ENCODE measurements around the gene PTPN3. TPM values are rescaled to one million over a fixed set of nuclear protein-coding genes. Genes with fewer than 3 reads are reported as not detected.

PTPN3 gene
- total RNA-seq, 2 experiments from 2014 or later = not detected

- DNase-seq (ENCODE audit: low spot score) = no peak
- TF ChIP-seq, protein P1, sequence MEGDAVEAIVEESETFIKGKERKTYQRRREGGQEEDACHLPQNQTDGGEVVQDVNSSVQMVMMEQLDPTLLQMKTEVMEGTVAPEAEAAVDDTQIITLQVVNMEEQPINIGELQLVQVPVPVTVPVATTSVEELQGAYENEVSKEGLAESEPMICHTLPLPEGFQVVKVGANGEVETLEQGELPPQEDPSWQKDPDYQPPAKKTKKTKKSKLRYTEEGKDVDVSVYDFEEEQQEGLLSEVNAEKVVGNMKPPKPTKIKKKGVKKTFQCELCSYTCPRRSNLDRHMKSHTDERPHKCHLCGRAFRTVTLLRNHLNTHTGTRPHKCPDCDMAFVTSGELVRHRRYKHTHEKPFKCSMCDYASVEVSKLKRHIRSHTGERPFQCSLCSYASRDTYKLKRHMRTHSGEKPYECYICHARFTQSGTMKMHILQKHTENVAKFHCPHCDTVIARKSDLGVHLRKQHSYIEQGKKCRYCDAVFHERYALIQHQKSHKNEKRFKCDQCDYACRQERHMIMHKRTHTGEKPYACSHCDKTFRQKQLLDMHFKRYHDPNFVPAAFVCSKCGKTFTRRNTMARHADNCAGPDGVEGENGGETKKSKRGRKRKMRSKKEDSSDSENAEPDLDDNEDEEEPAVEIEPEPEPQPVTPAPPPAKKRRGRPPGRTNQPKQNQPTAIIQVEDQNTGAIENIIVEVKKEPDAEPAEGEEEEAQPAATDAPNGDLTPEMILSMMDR (conservative IDR thresholded peaks at IDR 0.05; ENCODE audit: low read length) = no peak
- no peak for TF ChIP-seq EZH2phosphoT487 (IDR thresholded peaks at IDR 0.05; ENCODE audit: borderline replicate concordance, low read depth, low read length)
- no peak overlapping the region for H3K27ac ChIP-seq (ENCODE audit: low read depth, low read length, poor library complexity, severe bottlenecking)
- CTCF ChIA-PET (ENCODE audit: unreplicated experiment) = interaction anchor here (1.1 kb wide), 1 partner anchor 9 kb away, joined by 3 read pairs; no protein-coding TSS in a partner anchor
- H4K20me1 ChIP-seq (ENCODE audit: insufficient read depth, low read length) = no peaks in the 10 kb centered on the region
- no peak overlapping the region for H3K4me2 ChIP-seq (ENCODE audit: low read length)
- POLR2A ChIA-PET = interaction anchor here (1.3 kb wide), 1 partner anchor 38 kb away, joined by 4 read pairs; no protein-coding TSS in a partner anchor
- no peak overlapping the region for H3K4me3 ChIP-seq (ENCODE audit: low read depth, low read length, poor library complexity, severe bottlenecking)
- no peaks in the 10 kb centered on the region for H3K4me1 ChIP-seq (ENCODE audit: insufficient read depth, low read length, poor library complexity, severe bottlenecking)
- H3K79me2 ChIP-seq (ENCODE audit: insufficient read depth, low read depth, low read length) = no peaks in the 10 kb centered on the region
- no peaks in the 10 kb centered on the region for H3K9me3 ChIP-seq (ENCODE audit: low read length)
- no peaks in the 10 kb centered on the region for H3K9me2 ChIP-seq (ENCODE audit: insufficient read depth, low read length)
- no peak overlapping the region for H2AFZ ChIP-seq (ENCODE audit: low read length)
- H3K36me3 ChIP-seq (ENCODE audit: insufficient read depth, low read length) = no peaks in the 10 kb centered on the region
- no TSS peak for BruUV-seq (replicated peaks)
- intact Hi-C loops (cut with micrococcal nuclease; ENCODE audit: unreplicated experiment) = no loop called here
Observed at GRCh38 chr9:109460576-109460975, 37.5 kb downstream of the PTPN3 start.

- no peak for DNase-seq (ENCODE audit: low spot score)
- Histone ChIP-seq H3K9me3 (ENCODE audit: low read length) (no peaks in the 10 kb centered on the region), H3K36me3 (ENCODE audit: insufficient read depth, low read length) (no peaks in the 10 kb centered on the region), H3K27ac (ENCODE audit: low read depth, low read length, poor library complexity, severe bottlenecking) (no peak overlapping the region), H3K4me3 (ENCODE audit: low read depth, low read length, poor library complexity, severe bottlenecking) (no peak overlapping the region), H3K4me2 (ENCODE audit: low read length) (no peak overlapping the region), H2AFZ (ENCODE audit: low read length) (no peak overlapping the region), H4K20me1 (ENCODE audit: insufficient read depth, low read length) (no peaks in the 10 kb centered on the region), H3K4me1 (ENCODE audit: insufficient read depth, low read length, poor library complexity, severe bottlenecking) (no peaks in the 10 kb centered on the region), H3K9me2 (ENCODE audit: insufficient read depth, low read length) (no peaks in the 10 kb centered on the region), H3K79me2 (ENCODE audit: insufficient read depth, low read depth, low read length) (no peaks in the 10 kb centered on the region)
- CTCF ChIA-PET (ENCODE audit: unreplicated experiment) = no interaction called here
- POLR2A ChIA-PET = no interaction called here
- no peak for TF ChIP-seq EZH2phosphoT487 (IDR thresholded peaks at IDR 0.05; ENCODE audit: borderline replicate concordance, low read depth, low read length)
- TF ChIP-seq, protein P1 (conservative IDR thresholded peaks at IDR 0.05; ENCODE audit: low read length) = no peak
- intact Hi-C loops (cut with micrococcal nuclease; ENCODE audit: unreplicated experiment) = loop anchor here (10.0 kb wide), 1 partner anchor 1775 kb away; no protein-coding TSS in a partner anchor
- no TSS peak for BruUV-seq (replicated peaks)
Observed at GRCh38 chr9:109459423-109459822, 38.7 kb downstream of the PTPN3 start.

- DNase-seq (ENCODE audit: low spot score) = no peak
- Histone ChIP-seq H2AFZ (ENCODE audit: low read length) (no peak overlapping the region), H4K20me1 (ENCODE audit: insufficient read depth, low read length) (no peaks in the 10 kb centered on the region), H3K4me1 (ENCODE audit: insufficient read depth, low read length, poor library complexity, severe bottlenecking) (no peaks in the 10 kb centered on the region), H3K27ac (ENCODE audit: low read depth, low read length, poor library complexity, severe bottlenecking) (no peak overlapping the region), H3K79me2 (ENCODE audit: insufficient read depth, low read depth, low read length) (no peaks in the 10 kb centered on the region), H3K9me3 (ENCODE audit: low read length) (no peaks in the 10 kb centered on the region), H3K36me3 (ENCODE audit: insufficient read depth, low read length) (no peaks in the 10 kb centered on the region), H3K4me3 (ENCODE audit: low read depth, low read length, poor library complexity, severe bottlenecking) (no peak overlapping the region), H3K9me2 (ENCODE audit: insufficient read depth, low read length) (no peaks in the 10 kb centered on the region), H3K4me2 (ENCODE audit: low read length) (no peak overlapping the region)
- ChIA-PET POLR2A (no interaction called here), CTCF (ENCODE audit: unreplicated experiment) (no interaction called here)
- TF ChIP-seq EZH2phosphoT487 (IDR thresholded peaks at IDR 0.05; ENCODE audit: borderline replicate concordance, low read depth, low read length) = no peak
- TF ChIP-seq, protein P1 (conservative IDR thresholded peaks at IDR 0.05; ENCODE audit: low read length) = no peak
- no TSS peak for BruUV-seq (replicated peaks)
- intact Hi-C loops (cut with micrococcal nuclease; ENCODE audit: unreplicated experiment) = loop anchor here (10.0 kb wide), 1 partner anchor 1776 kb away; no protein-coding TSS in a partner anchor
Observed at GRCh38 chr9:109458453-109459211, 39.5 kb downstream of the PTPN3 start.
